HCT116 (cell line): ENCODE results near the gene ZFYVE1. TPM values are rescaled to one million over a fixed set of nuclear protein-coding genes. Genes with fewer than 3 reads are reported as not detected.

Experiments used
- ATAC-seq: fragments of 200-7000 bp; cut with Tn5 transposase; 2 replicates; pipeline ENCODE4 v1.9.1; 2020; ENCODE audit warnings: mild to moderate bottlenecking, moderate library complexity
- BruUV-seq: library from RNA; stranded (reverse); fragments of 400-500 nt; replicated peaks from 2 replicates; lab custom pipeline; 2021; lab: Mats Ljungman, UMichigan
- CTCF ChIA-PET: fragments of 300-600 bp; sonication (Branson Sonifier 250); formaldehyde crosslinking; loops from one replicate; lab custom pipeline; 2021; ENCODE audit warnings: antibody characterized with exemption; lab: Charles Lee
- POLR2A ChIA-PET: fragments of 300-600, 350-600 bp; sonication (Branson Sonifier 250); formaldehyde crosslinking; loops from one replicate; lab custom pipeline; 2021; ENCODE audit warnings: antibody characterized with exemption; lab: Charles Lee
- RAD21 ChIA-PET, 2 experiments: fragments of 300-600 bp; sonication (Branson Sonifier 250); formaldehyde crosslinking; loops; one replicate each; lab custom pipeline; 2023; ENCODE audit warnings: low total read pairs in 2 of 2; ENCODE audit not compliant: uncharacterized antibody in 2 of 2, unreplicated experiment in 2 of 2, low non-redundant PET in 1 of 2; lab: Charles Lee
- DNase-seq: peaks from one replicate; pipeline ENCODE4 v3.0.0-alpha.2; 2010; ENCODE audit warnings: low read depth, low spot score
- H2AFZ ChIP-seq: fragments of 200-600 bp; shearing (Covaris generic), sonication (generic); 2 replicates; pipeline ENCODE4 v1.6.1; 2017; ENCODE audit warnings: low read depth, mixed run types, mixed read lengths, antibody characterized with exemption, low read length; ENCODE audit not compliant: poor library complexity, severe bottlenecking
- H3K27ac ChIP-seq: 2 replicates; pipeline ENCODE4 v1.5.1; 2012; ENCODE audit warnings: low read depth, low read length
- H3K27me3 ChIP-seq: fragments of 200-600 bp; sonication (generic); 2 replicates; pipeline ENCODE4 v1.6.1; 2016; ENCODE audit warnings: mixed run types, low read length, mixed read lengths; ENCODE audit not compliant: insufficient read depth
- H3K36me3 ChIP-seq, 2 experiments: fragments of 200-500 bp in 1 of 2; fragments of 200-600 bp in 1 of 2; sonication (Bioruptor generic) in 1 of 2; sonication (generic) in 1 of 2; 2 replicates each; pipeline versions ENCODE4 v1.5.1 to v1.6.1; 2014 to 2016; ENCODE audit warnings: low read length in 2 of 2, inconsistent platforms in 1 of 2, mixed read lengths in 1 of 2, mixed run types in 1 of 2; ENCODE audit not compliant: insufficient read depth in 2 of 2, control insufficient read depth in 1 of 2
- H3K4me1 ChIP-seq, 2 experiments: fragments of 200-600 bp in 1 of 2; sonication (generic) in 1 of 2; 2 replicates each; pipeline versions ENCODE4 v1.5.1 to v1.6.1; 2012 to 2017; ENCODE audit warnings: low read length in 2 of 2, inconsistent platforms in 1 of 2, mild to moderate bottlenecking in 1 of 2, mixed read lengths in 1 of 2, mixed run types in 1 of 2, moderate library complexity in 1 of 2; ENCODE audit not compliant: insufficient read depth in 2 of 2, control insufficient read depth in 1 of 2
- H3K4me2 ChIP-seq: fragments of 200-600 bp; sonication (generic); 2 replicates; pipeline ENCODE4 v1.6.1; 2017; ENCODE audit warnings: mixed run types, low read length, mixed read lengths
- H3K4me3 ChIP-seq, 2 experiments: fragments of 200-600 bp in 1 of 2; sonication (generic) in 1 of 2; replicated peaks in 1 of 2; 2 replicates each; pipeline ENCODE4 v1.5.1; 2011 to 2016; ENCODE audit warnings: low read length in 2 of 2, control low read depth in 1 of 2, low read depth in 1 of 2, mild to moderate bottlenecking in 1 of 2, mixed read lengths in 1 of 2, mixed run types in 1 of 2
- H3K79me2 ChIP-seq: fragments of 200-600 bp; sonication (generic); 2 replicates; pipeline ENCODE4 v1.6.1; 2017; ENCODE audit warnings: mild to moderate bottlenecking, mixed run types, low read length, moderate library complexity, mixed read lengths; ENCODE audit not compliant: insufficient read depth
- H3K9ac ChIP-seq: fragments of 200-600 bp; sonication (generic); 2 replicates; pipeline ENCODE4 v1.6.1; 2016; ENCODE audit warnings: low read length, mixed read lengths
- H3K9me2 ChIP-seq: fragments of 200-600 bp; sonication (generic), shearing (Covaris generic); 2 replicates; pipeline ENCODE4 v1.6.1; 2017; ENCODE audit warnings: mixed run types, mild to moderate bottlenecking, moderate library complexity; ENCODE audit not compliant: insufficient read depth
- H3K9me3 ChIP-seq, 2 experiments: fragments of 200-500 bp in 1 of 2; fragments of 200-600 bp in 1 of 2; sonication (Bioruptor generic) in 1 of 2; sonication (generic) in 1 of 2; 2 replicates each; pipeline ENCODE4 v1.6.1; 2014 to 2017; ENCODE audit warnings: low read length in 2 of 2, mixed read lengths in 2 of 2, inconsistent platforms in 1 of 2, low read depth in 1 of 2, mild to moderate bottlenecking in 1 of 2, mixed run types in 1 of 2, moderate library complexity in 1 of 2; ENCODE audit not compliant: control insufficient read depth in 1 of 2, insufficient read depth in 1 of 2
- H4K20me1 ChIP-seq: fragments of 200-600 bp; sonication (generic), shearing (Covaris generic); 2 replicates; pipeline ENCODE4 v1.6.1; 2017; ENCODE audit warnings: mixed run types, mild to moderate bottlenecking, moderate library complexity; ENCODE audit not compliant: insufficient read depth
- ATF3 ChIP-seq: IDR thresholded peaks from 2 replicates; pipeline ENCODE4 v1.6.1; 2012
- CBX3 ChIP-seq: IDR thresholded peaks from 2 replicates; pipeline ENCODE4 v1.6.1; 2012; ENCODE audit warnings: low read depth
- CEBPB ChIP-seq: IDR thresholded peaks from 2 replicates; pipeline ENCODE4 v1.6.1; 2012; ENCODE audit warnings: low read depth
- EGR1 ChIP-seq: IDR thresholded peaks from 2 replicates; pipeline ENCODE4 v1.6.1; 2012; ENCODE audit warnings: low read depth
- ELF1 ChIP-seq: IDR thresholded peaks from 2 replicates; pipeline ENCODE4 v1.6.1; 2012; ENCODE audit warnings: low read depth, borderline replicate concordance
- EZH2phosphoT487 ChIP-seq: fragments of 200-600 bp; IDR thresholded peaks from 2 replicates; pipeline ENCODE4 v1.6.1; 2018; ENCODE audit warnings: antibody characterized with exemption, borderline replicate concordance
- JUND ChIP-seq: IDR thresholded peaks from 2 replicates; pipeline ENCODE4 v1.6.1; 2012
- POLR2AphosphoS5 ChIP-seq: IDR thresholded peaks from 2 replicates; pipeline ENCODE4 v1.6.1; 2011; ENCODE audit warnings: mild to moderate bottlenecking, low read depth, low read length, moderate library complexity
- REST ChIP-seq: IDR thresholded peaks from 2 replicates; pipeline ENCODE4 v1.6.1; 2012; ENCODE audit warnings: low read depth
- SIN3A ChIP-seq: IDR thresholded peaks from 2 replicates; pipeline ENCODE4 v1.6.1; 2012; ENCODE audit warnings: low read depth
- SP1 ChIP-seq: IDR thresholded peaks from 2 replicates; pipeline ENCODE4 v1.6.1; 2012; ENCODE audit warnings: low read depth
- ZNF274 ChIP-seq: fragments of 200-500 bp; sonication (Bioruptor generic); IDR thresholded peaks from 2 replicates; pipeline ENCODE4 v1.6.1; 2014; ENCODE audit warnings: mild to moderate bottlenecking, low read depth, low read length, inconsistent platforms
- intact Hi-C: fragments of 100-400 bp; cut with micrococcal nuclease; formaldehyde crosslinking; loops from 2 replicates; pipeline ENCODE4 v1.10.0; 2022
- total RNA-seq: library from RNA; stranded (reverse); gene quantifications from one replicate; pipeline ENCODE4 v1.2.1, GENCODE V29; 2021; ENCODE audit not compliant: unreplicated experiment

The ZFYVE1 gene
- total RNA-seq, 1 experiment from 2014 or later, result 7.7 TPM

- TF ChIP-seq ELF1 (no peak), SP1 (no peak), SIN3A (no peak), JUND (no peak), EGR1 (no peak), POLR2AphosphoS5 (no peak), ATF3 (no peak), ZNF274 (no peak), REST (no peak)
Measured at GRCh38 chr14:72990171-72990570, 36.7 kb downstream of the ZFYVE1 start (continued).

- intact Hi-C loops, result no loop called here
- no peaks in the 10 kb centered on the region for H4K20me1 ChIP-seq
- no peak overlapping the region for H3K27ac ChIP-seq
- H3K79me2 ChIP-seq, result no peaks in the 10 kb centered on the region
- TF ChIP-seq EZH2phosphoT487 (no peak), EGR1 (no peak), CEBPB (no peak), CBX3 (no peak)
- no peak overlapping the region for H2AFZ ChIP-seq
- ChIA-PET POLR2A (no interaction called here), CTCF (no interaction called here), RAD21 (no interaction called here)
- no peaks in the 10 kb centered on the region for H3K9me3 ChIP-seq
- H3K4me3 ChIP-seq, result no peak overlapping the region
- BruUV-seq, result no TSS peak
- no peak for DNase-seq
- H3K9me2 ChIP-seq, result no peaks in the 10 kb centered on the region
- no peaks in the 10 kb centered on the region for H3K27me3 ChIP-seq
- H3K9ac ChIP-seq, result no peak overlapping the region
- ATAC-seq, result no peak
- H3K36me3 ChIP-seq, result no peaks in the 10 kb centered on the region
- no peak overlapping the region for H3K4me2 ChIP-seq
- H3K4me1 ChIP-seq, result no peaks in the 10 kb centered on the region
Measured at GRCh38 chr14:72986857-72987256, 40.0 kb downstream of the ZFYVE1 start.
